NCI-H526 (cell line): ENCODE data around the gene PTPRN2.

Experiments used
- DNase-seq, 2 experiments: peaks; one replicate each; lab custom pipeline; 2025; lab: John Stamatoyannopoulos, UW

PTPRN2 gene

DNA sequence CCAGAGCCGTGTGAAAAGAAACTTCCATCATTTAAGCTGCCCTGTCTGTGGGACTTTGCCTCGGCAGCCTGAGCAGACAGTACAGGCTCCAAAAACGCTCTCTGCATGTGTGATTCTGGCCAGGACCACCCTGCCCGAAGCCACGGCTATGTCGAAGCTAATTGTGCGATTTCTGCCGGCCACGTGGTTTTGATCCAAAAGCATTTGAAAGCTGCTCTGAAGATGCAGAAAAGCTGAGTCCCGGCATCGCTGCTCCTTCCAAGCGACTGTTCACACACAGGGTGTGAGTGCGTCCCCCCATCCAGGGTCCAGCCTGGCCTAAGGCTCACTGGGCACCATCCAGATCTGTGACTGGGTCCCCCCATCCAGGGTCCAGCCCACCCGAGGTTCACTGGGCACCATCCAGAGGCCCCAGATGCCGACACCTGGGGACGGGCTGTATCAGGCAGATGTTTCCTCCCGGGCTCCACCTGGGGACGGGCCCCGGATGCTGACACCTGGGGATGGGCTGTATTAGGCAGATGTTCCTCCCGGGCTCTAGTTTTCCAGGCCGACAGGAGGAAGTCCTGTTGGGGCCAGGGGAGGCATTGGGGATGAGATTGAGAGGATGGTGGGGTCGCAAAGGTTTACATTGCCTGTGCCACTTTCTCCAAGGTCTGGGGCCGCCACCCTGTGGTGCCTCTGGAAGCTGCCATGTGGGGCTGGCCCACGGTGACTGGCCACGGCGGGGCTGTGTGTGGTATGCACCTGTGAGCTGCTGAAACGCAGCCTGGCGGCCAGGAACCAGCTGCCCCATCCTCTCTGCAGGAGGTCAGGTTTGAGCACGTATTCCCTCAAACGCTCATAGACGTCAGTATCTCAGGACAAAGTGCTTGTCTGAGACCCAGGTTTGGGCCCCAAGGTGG, 723.5 kb downstream of the PTPRN2 start:
- no peak for DNase-seq

DNA sequence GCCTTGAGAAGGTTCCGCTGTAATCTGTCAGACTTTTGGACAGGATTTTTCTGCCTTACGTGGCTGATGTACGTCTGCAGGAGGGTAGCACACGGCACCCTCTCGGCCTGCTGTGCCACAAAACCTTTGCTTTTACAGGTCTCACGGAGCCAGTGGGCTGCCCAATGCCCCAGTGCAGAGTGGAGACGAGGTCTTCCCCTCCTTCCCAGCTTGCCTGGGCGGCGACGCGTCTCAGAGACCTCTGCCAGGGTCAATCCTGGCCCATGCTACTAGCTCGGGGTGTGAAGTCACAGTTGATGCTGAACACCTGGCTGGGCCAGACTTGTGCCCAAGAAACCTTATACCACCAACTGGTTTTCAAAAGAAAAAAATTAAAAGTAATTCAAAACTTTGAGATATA, 724.4 kb downstream of the PTPRN2 start:
- DNase-seq, result no peak

DNA sequence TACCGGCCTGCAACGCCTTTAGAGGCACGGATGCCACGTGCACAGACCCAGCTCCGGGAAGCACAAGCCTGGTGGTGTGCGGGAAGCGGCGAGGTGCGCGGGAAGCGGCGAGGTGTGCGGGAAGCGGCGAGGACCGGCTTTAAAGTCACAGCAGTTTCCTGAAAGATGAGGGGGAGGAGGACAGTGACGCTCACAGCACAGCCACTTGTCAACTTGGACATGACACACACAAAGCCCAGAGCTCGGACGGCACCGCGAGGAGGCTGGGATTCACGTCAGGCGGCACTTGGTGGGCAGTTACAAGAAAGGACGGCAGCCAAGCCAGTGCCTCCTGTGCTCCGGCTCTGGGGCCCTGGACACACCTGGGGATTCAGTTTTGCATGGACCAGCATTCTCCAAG, 724.9 kb downstream of the PTPRN2 start:
- DNase-seq, result no peak

DNA sequence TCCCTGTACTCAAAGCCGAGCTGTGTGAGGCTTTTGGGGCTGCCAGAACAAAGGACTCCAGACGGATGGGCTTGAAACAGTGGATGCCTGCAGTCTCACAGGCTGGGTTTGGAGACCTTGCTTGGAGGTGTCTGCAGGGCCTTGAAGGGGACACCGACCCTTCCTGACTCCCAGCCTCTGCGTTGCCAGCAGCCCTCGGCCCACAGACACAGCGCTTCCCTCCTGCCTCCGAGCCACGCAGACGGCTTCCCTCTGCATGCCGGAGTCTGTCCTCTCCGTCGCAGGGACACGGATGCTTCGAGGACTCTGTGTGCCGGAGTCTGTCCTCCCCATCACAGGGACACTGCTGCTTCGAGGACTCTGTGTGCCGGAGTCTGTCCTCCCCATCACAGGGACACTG, 726.1 kb downstream of the PTPRN2 start:
- DNase-seq, result no peak

DNA sequence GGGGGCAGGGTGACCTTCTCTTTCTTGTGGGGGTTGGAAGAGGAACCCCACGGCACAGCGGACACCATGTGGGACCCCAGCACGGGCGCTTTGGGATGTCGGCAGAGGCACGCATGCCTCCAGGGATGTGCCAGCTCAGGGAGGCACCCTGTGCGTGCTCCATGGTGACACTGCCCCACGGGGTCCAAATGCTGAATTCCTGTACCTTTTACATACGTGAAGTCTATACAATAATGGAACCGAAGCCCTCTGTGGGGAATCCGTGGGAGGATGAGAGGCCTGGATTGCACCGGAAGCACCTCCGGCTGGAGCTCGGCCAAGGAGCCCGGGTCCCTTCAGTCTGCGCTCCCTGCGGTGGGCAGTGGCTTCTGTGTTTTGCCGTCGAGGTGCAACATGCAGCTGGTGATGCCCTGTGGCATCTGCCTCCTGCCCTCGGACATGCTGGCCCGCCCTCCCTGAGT, 726.6 kb downstream of the PTPRN2 start:
- DNase-seq, result no peak

DNA sequence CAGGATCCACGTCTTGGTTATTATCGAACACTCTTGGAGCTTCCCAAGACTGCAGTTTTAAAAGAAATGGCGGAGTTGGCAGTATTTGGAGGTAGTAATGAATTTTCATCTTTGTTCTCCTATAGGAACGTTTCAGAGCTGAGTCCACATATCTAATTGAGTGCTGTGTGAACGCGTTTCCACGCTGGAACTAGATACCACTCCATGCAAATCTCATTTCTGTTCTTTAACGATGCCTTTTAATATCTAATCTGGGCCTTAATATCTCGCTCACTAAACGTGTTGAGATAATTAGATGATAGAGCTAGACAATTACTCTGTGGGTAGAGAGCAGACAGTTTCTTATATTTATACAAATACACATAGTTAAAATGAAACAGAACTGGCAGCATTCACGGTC, 727.2 kb downstream of the PTPRN2 start:
- no peak for DNase-seq

DNA sequence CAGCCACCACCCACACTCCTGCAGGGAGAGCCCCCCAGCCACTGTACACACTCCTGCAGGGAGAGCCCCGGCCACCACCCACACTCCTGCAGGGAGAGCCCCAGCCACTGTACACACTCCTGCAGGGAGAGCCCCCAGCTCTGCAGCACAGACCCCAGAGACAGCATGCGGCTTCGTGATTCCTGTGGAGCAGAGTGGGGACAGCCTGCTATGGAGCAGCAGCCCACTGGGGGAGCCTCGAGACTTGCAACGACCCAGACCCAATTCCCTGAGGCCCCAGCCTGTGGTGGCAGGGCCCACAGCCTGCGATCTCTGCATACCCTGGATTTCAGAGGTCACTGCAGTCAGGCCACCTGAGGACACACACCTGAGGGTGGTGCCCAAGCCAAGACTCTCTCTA, 727.7 kb downstream of the PTPRN2 start:
- DNase-seq, result no peak

DNA sequence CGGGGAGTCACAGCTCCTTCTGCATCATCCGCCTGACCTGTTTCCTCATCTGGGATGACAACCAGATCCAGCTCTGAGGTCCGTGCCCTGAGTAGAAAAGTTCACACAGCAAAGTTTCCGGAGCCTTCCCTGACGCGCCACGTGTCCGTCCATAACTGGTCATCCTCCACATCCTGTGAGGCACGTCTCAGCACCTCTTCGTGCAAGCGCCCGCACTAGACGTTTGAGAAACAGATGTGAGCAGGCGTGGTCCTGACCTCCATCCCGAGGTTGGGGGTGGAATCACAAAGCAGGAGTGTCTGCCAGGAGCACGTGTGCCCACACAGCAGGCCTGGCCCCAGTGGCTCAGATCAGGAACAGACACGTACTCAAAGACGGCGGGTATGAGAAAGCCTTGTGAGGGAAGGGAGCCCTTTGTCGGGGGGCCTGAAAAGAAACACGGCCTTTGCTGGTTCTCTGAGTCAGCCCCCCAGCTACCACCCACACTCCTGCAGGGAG, 730.0 kb downstream of the PTPRN2 start:
- no peak for DNase-seq

DNA sequence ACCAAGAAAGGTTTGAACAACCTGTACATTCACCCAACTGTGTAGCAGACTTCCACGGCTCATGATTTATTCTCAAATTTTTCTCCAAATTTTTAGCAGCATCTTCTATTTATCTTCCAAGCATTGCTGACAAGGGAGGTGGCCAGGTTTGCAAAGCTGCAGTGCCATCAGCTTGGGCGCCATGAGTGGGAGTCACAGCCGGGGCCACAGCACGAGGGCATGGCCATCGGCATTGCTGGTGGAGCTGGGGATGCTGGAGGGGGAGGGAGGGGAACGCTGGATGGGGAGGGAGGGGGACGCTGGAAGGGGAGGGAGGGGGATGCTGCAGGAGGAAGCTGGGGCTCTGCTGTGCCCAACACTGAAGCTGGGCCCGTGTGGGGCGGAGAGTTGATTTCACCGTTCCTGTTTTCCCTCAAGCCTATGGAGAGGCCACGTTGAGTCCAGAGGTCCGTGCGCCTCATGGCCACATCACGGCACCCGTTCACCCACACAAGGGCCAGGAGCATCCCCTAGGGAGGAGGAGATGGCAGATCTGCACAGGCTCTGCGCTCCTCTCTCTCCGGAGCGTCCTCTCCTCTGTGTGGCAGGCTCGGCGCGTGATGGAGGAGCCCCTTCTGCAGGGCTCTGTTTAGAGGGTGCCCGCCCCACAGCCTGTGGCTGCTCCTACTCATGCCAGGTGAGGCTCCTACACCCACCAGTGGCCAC, 730.6 kb downstream of the PTPRN2 start:
- DNase-seq, result no peak

DNA sequence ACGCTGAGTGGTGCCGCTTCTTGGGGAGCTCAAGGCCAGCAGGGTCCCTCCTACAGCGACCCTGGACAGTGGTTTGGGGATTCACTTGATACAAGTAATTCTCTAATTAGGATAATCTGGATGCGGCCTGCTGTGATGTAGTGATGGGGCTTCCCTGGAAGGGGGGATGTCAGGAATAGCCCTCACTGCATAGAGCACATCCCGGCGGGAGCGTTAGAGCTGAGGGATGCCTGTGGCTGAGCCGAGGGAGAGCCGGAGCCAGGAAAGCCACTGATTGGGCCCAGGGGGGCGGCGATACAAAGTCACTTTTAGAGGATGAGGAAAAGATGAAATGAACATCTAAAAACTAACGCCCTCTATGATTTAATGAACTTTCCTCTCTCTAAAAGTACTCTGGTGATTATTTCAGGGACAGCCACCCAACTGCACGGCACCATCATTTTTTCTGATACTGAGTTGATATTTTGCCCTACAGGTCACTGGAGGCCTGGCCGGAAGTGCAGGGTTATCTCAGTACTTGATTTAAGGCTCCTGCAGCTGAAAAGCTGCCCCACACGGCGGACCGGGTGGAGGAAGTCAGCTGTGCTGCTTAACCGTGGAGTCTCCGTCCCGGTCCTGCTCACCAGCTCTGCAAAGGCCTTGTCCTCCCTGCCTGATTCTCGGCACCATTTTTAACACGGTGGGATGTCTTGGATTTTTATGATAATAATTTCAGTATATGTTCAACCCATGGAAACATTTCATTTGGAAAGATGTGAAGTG, 732.0 kb downstream of the PTPRN2 start:
- DNase-seq, result no peak

DNA sequence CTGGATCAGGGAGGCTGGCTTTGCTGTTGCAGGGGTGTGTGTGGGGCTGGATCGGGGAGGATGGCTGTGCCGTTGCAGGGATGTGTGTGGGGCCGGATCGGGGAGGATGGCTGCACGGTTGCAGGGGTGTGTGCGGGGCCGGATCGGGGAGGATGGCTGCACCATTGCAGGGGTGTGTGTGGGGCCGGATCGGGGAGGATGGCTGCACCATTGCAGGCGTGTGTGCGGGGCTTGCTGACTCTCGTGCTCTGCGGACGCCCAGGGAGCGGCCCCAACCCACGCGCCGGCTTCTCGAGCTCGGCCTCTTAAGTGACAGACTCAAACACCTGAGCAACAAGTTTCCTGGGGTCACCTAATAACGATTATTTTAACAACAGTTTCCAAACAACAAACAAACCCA, 732.6 kb downstream of the PTPRN2 start:
- no peak for DNase-seq

DNA sequence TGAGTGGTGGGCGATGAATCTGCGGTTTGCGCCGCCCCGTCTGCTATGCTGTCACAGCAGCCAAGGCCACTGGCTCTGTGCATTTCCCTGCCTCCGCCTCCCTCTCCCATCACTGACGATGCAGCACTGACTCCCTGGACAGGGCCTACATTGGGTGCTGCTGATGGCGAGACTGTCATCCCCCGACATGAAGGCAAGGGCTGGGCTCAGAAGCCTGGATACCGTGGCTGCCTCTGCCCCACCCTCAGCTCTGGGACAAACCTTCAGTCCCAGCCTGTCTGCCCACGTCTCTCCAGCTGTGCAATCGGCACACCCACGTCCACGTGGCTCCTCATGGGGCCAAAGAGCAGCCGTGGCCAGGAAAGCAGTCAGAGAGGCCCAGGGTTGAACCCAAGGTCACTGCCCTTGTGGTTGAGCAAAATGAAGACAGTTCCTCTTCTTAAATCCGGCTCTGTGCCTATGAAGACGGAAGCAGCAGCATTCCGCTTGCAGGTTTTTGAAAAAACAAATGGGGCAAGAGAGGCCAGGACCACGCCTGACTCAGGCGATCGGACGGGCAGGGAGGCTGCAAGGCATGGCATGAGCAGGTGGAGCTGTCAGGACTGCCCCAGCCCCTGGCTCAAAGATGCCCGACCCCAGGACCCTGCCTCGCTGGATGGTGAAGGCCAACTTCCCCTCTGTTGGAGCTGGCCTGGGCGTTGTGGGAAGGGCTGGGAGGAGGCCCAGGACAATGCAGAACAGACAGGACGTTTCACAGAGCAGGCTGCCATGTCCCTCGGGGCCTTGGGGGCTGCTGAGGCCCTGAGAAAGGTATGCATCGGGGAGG, 733.3 kb downstream of the PTPRN2 start:
- DNase-seq, result no peak

DNA sequence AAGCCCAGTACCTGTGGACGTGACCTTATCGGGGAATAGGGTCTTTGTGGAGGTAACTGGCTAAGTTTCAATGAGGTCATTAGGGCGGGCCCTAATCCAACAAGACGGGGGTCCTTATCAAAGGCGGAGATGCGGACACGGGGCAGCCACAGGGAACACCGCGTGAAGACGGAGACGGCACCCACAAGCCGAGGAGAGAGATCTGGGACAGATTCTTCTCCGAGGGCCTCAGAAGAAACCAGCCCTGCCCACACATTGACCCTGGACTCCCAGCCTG, 733.9 kb downstream of the PTPRN2 start:
- no peak for DNase-seq

DNA sequence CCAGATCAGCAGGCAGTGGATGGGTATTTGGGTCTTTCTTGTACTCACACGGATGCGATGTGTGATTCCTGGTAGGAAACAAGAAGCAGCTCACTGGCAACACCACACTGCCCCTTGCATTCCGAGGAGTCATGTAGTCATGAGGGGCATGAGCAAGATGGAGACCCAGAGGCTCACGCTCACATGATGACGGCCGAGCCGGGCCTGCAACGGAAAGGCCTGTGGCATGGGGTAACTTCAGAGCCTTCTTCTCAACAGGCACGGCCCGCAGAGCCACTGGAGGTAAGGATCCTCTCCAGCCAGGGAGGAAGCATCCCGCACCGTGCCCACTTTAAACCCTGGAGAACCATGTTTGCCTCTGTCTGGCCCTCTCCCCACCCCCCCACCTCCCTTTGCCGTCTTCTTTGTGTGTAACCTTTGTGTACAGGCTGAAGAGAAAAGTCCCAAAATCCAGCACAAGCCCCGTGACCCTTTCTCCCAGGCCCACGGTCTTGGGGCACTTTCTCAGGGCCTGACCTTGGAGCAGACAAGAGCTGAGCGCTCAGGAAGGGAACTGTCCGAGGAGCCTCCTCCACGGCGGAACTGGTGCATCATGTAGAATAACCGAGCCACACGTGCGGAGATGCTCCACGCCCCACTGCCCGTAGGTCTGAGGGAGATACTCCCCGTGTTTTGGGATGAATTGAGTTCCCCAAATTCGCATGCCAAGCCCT, 734.4 kb downstream of the PTPRN2 start:
- no peak for DNase-seq

DNA sequence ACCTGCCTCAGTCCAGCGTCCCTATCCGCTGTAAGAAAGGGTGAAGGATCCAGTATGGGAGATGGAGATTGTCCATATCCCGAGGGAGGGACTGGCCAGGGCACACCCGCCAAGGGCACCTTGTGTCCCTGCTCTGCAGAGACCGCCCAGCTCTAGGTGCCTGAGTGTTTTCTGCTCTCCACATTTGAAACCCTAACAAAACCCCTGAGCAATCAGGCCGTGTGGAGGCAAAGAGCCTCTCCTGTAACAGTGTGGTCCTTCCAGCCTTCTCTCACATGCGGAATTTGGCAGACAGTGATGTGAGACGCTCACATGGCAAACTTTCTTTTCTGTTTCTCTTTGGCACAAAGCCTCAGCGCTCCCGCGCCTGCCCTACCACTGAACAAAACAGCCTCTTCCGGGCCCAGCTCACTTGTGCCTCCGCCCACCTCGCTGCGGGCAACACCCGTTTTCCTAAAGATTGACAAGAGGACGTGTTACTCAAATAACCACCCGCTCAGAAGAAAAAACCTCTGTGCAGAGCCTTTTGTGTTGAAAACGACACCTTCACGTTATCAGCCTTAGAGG, 736.0 kb downstream of the PTPRN2 start:
- peak in 1 of 2 experiments; percentile 31 for DNase-seq

DNA sequence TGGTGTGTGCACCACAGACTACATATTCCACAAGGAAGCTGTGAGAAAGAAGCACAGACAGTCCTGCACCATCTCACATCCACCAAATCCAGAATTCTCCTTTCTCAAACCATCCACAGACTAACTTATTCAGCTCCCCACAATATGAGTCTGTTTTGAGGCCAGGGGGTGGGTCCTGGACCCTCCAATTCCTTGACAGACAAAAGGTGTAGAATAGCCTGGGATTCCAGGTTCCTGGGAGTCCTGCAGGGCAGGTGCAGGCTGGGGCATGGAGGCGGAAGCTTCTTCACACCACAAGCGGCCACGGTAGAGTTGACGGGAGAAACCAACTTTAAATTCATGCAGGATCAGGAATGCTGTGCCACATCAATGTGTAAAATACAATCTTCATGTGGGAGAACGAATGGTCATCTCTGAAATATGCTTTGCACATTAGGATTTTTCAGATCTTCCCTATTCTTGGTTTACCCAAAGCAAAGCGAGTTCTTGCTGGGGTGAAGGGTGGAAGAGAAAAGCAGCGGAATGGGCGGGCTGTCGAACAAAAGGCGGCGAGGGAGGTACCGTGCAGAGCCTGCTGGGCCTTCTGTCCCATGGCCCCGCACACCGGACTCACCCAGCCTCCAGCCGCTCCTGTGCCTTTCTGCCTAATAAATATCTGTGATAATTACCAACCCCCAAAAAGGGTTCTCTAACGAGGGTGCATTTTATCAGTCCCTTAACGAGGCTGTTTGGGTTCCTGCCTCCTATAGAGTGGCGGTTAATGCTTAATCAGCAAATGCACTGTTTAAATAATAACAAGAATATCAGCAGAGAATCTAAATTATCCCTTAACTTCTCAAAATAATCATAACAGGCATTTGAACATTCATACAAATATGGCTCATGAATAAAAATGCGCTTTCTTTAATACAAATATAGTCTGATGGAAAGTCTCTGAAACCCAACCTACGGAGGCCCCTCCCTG, 736.9 kb downstream of the PTPRN2 start:
- no peak for DNase-seq

DNA sequence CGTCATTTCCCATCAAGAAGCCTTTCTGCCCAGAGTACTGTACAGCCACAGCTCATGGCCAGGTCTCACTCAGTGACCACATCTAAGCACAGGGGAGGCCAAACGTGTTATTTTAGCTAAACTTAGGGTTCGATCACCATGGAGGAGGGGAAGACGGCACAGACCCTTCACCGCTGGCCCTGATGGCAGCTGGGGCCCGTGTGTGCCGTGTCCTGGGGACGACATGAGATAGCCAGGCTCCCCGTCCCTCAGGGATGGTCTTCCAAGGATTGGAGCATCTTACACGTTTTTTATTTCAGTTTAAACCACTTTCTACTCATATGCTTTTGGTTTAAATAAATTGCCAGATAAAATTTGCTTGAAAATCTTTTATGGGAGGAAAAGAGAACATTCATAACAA, 737.9 kb downstream of the PTPRN2 start:
- DNase-seq, result no peak

DNA sequence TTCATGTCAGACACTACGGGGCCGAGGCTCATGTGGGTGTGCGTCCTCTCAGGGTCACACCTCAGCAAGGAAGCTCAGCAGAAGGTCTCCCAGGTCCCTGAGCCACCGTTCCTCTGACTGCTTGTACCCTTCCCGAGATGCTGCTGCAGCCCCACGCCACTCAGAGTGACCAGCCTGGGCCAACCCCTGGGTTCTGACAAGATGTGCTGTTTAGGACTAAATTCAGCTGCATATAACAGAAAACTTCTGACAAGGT, 738.4 kb downstream of the PTPRN2 start:
- no peak for DNase-seq

DNA sequence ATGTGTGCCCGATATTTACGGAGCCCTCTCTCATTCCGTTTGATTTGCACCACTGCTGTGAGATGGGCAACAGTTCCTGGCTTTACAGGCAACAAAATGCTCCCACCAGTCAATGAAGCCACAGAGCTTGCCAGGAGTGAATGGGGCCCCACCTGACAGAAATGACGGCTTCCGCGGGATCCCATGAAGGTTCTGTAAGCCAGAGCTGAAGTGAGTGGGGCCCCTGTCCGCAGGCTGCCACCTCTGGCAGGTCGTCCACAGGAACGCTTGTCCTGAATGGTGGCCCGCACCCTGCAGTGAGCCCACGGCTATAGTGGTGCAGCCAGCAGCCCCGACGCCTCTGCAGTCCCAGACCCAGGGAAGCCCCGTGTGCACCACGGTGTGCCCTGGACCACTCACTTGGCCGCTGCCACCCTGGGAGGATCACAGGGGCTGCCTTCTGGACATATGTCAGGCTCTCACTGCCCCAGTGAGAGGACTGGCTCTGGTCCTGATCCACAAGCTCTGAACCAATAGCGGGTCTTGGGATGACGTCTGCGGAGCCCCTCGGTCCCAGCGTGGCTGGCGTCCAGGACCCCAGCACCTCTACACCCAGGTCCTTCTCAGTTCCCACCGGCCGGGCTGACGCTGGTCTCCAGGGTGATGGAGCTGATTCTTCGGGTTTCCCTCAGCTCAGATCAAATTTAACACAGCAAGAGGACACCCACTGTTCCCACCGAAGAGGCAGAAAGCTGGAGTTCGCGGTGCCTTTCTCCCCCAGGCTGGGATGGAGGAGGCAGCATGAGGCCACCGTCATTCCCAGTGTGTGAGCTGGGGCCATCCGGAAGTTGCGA, 738.9 kb downstream of the PTPRN2 start:
- DNase-seq, result no peak
